ENCODE measurements around the gene NCS1.

DNA sequence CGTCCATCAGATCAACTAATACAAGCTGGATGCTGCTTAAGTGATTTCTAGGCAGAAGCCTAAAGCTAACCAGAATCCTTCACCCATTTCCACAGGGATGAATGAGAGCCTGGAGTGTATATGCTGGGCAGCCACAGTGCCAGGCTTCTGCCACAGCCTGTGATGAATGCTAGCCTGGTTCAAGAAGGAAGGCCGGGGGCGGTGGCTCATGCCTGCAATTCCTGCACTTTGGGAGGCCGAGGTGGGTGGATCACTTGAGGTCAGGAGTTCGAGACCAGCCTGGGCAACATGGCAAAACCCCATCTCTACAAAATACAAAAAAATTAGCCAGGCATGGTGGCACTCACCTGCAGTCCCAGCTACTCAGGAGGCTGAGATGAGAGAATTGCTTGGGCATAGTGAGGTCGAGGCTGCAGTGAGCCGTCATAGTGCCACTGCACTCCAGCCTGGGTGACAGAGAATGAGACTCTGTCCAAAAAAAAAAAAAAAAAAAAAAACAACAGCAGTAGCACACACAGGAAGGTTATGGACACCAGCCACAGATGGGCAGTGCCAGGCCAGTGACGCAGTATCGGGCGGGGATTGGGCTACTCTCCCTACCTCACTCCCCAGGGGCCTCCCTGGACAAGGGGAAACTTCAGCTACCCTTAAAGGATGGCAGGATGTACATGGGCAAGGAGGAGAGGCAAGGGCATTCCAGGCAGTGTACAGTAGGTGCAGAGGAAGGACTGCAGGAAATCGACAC, 70.2 kb downstream of the NCS1 start:
- no peak for TF ChIP-seq EZH2 (IDR thresholded peaks at IDR 0.05; ENCODE audit: insufficient read depth, low read length)
- TF ChIP-seq, protein P1, sequence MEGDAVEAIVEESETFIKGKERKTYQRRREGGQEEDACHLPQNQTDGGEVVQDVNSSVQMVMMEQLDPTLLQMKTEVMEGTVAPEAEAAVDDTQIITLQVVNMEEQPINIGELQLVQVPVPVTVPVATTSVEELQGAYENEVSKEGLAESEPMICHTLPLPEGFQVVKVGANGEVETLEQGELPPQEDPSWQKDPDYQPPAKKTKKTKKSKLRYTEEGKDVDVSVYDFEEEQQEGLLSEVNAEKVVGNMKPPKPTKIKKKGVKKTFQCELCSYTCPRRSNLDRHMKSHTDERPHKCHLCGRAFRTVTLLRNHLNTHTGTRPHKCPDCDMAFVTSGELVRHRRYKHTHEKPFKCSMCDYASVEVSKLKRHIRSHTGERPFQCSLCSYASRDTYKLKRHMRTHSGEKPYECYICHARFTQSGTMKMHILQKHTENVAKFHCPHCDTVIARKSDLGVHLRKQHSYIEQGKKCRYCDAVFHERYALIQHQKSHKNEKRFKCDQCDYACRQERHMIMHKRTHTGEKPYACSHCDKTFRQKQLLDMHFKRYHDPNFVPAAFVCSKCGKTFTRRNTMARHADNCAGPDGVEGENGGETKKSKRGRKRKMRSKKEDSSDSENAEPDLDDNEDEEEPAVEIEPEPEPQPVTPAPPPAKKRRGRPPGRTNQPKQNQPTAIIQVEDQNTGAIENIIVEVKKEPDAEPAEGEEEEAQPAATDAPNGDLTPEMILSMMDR (IDR thresholded peaks at IDR 0.05; ENCODE audit: insufficient read depth, low read depth, low read length) = no peak

All from astrocyte (in vitro differentiated cells and primary cell).